ENCODE results near the gene OSGEPL1. TPM values are rescaled to one million over a fixed set of nuclear protein-coding genes. Genes with fewer than 3 reads are reported as not detected.

OSGEPL1 gene
- 6.6 TPM in 2 replicates for total RNA-seq

GRCh38 chr2:189762551-189763298 lies at the start of gene OSGEPL1:
Gene OSGEPL1 (minus strand): TSS chr2:189762792. CDS start chr2:189761640, 1,152 bp downstream.
- intact Hi-C loops (cut with micrococcal nuclease), result loop anchor here (1.0 to 5.0 kb wide), 8 partner anchors 22 to 886 kb away; partner anchors contain the start of genes ANKAR, ASNSD1, HIBCH and NAB1

GRCh38 chr2:189803431-189803830 lies 40.8 kb upstream of the OSGEPL1 start:
- intact Hi-C loops (cut with micrococcal nuclease), result no loop called here

- intact Hi-C loops (cut with micrococcal nuclease), result no loop called here
Measured at GRCh38 chr2:189802396-189802912, 39.9 kb upstream of the OSGEPL1 start.

- intact Hi-C loops (cut with micrococcal nuclease), result loop anchor here (2.0 kb wide), 1 partner anchor 271 kb away; no protein-coding TSS in a partner anchor
Measured at GRCh38 chr2:189799531-189799930, 36.9 kb upstream of the OSGEPL1 start.

GRCh38 chr2:189799030-189799331 lies 36.4 kb upstream of the OSGEPL1 start:
- intact Hi-C loops (cut with micrococcal nuclease), result loop anchor here (2.0 kb wide), 1 partner anchor 272 kb away; no protein-coding TSS in a partner anchor

GRCh38 chr2:189798312-189799029 lies 35.9 kb upstream of the OSGEPL1 start:
- intact Hi-C loops (cut with micrococcal nuclease), result loop anchor here (2.0 kb wide), 1 partner anchor 272 kb away; no protein-coding TSS in a partner anchor

- intact Hi-C loops (cut with micrococcal nuclease), result loop anchor here (2.0 kb wide), 1 partner anchor 273 kb away; no protein-coding TSS in a partner anchor
Measured at GRCh38 chr2:189797902-189798301, 35.3 kb upstream of the OSGEPL1 start.

- intact Hi-C loops (cut with micrococcal nuclease), result no loop called here
Measured at GRCh38 chr2:189794310-189794709, 31.7 kb upstream of the OSGEPL1 start.

GRCh38 chr2:189791338-189792042 lies 28.9 kb upstream of the OSGEPL1 start:
- intact Hi-C loops (cut with micrococcal nuclease), result no loop called here

- intact Hi-C loops (cut with micrococcal nuclease), result loop anchor here (1.0 to 10.0 kb wide), 10 partner anchors 22 to 1228 kb away; partner anchors contain the start of genes ANKAR, ASNSD1, GLS and HIBCH
Measured at GRCh38 chr2:189783927-189784867, 21.6 kb upstream of the OSGEPL1 start, which contains the start of the genes ORMDL1 and PMS1. Gene ORMDL1 (minus strand): TSS chr2:189784339. CDS start chr2:189782595, 1,744 bp downstream. Gene PMS1 (plus strand): TSS chr2:189784450. CDS start chr2:189791810, 7,360 bp downstream.

- intact Hi-C loops (cut with micrococcal nuclease), result loop anchor here (5.0 to 10.0 kb wide), 3 partner anchors 531 to 1229 kb away; partner anchors contain the start of genes GLS, HIBCH and STAT1
Measured at GRCh38 chr2:189783451-189783926, 20.9 kb upstream of the OSGEPL1 start.

GRCh38 chr2:189782221-189782671 lies 19.7 kb upstream of the OSGEPL1 start:
- intact Hi-C loops (cut with micrococcal nuclease), result loop anchor here (5.0 to 10.0 kb wide), 3 partner anchors 533 to 1230 kb away; partner anchors contain the start of genes GLS, HIBCH and STAT1

GRCh38 chr2:189772212-189772611 lies 9.6 kb upstream of the OSGEPL1 start:
- intact Hi-C loops (cut with micrococcal nuclease), result no loop called here

GRCh38 chr2:189770590-189771322 lies 8.2 kb upstream of the OSGEPL1 start:
- intact Hi-C loops (cut with micrococcal nuclease), result no loop called here

- intact Hi-C loops (cut with micrococcal nuclease), result loop anchor here (2.0 to 5.0 kb wide), 4 partner anchors 65 to 885 kb away; partner anchors contain the start of genes HIBCH, NAB1 and SLC40A1
Measured at GRCh38 chr2:189763908-189764661, 1.5 kb upstream of the OSGEPL1 start.

GRCh38 chr2:189762229-189762550 lies 402 bp downstream of the OSGEPL1 start:
- intact Hi-C loops (cut with micrococcal nuclease), result loop anchor here (1.0 to 5.0 kb wide), 8 partner anchors 22 to 887 kb away; partner anchors contain the start of genes ANKAR, ASNSD1, HIBCH and NAB1

GRCh38 chr2:189760154-189760553 lies 2.4 kb downstream of the OSGEPL1 start:
- intact Hi-C loops (cut with micrococcal nuclease), result loop anchor here (5.0 kb wide), 2 partner anchors 178 to 557 kb away; partner anchors contain the start of genes HIBCH and SLC40A1
